Measurements from ENCODE around the gene EDC3.
"Not testable (repeated sequence)": the region's sequence is repeated elsewhere in the genome, so short reads cannot be mapped to it uniquely, and the experiment has no call there.

EDC3 gene

GRCh38 chr15:74695597-74696397, at the start of gene EDC3:
TSS of gene EDC3 (minus strand) at chr15:74696024. CDS start at chr15:74675124, 20,900 bp downstream.
- intact Hi-C loops (cut with DNase I; ENCODE audit: low total_unique reads), result no loop called here

GRCh38 chr15:74742422-74742821, 46.6 kb upstream of the EDC3 start:
- TF ChIP-seq CTCF (IDR thresholded peaks at IDR 0.05), result no peak
- no peak for DNase-seq
- intact Hi-C loops (cut with DNase I; ENCODE audit: low total_unique reads), result no loop called here
- Histone ChIP-seq H3K36me3 (no peaks in the 10 kb centered on the region), H3K4me1 (no peaks in the 10 kb centered on the region), H3K4me3 (no peak overlapping the region), H3K9me3 (peaks cover 0 to 10% (median 7%) of the 10 kb centered on the region in 3 donors), H3K27ac (no peak overlapping the region), H3K27me3 (peaks cover 0 to 24% of the 10 kb centered on the region in 2 donors)

More at GRCh38 chr15:74695597-74696397, at the start of gene EDC3:
- TF ChIP-seq CTCF (IDR thresholded peaks at IDR 0.05), result no peak
- Histone ChIP-seq H3K36me3 (no peaks in the 10 kb centered on the region), H3K9me3 (no peaks in the 10 kb centered on the region), H3K4me1 (peaks cover 0 to 32% (median 23%) of the 10 kb centered on the region in 4 donors), H3K27ac (peak within 1 kb of the TSS; percentile 85 to 89), H3K27me3 (no peaks in the 10 kb centered on the region), H3K4me3 (peak within 1 kb of the TSS; percentile 84 to 92)
- DNase-seq, result peak; percentile 87 to 90

- peaks cover 0 to 39% of the 10 kb centered on the region in 2 donors for H3K27me3 ChIP-seq
- DNase-seq; intact Hi-C loops (cut with DNase I; ENCODE audit: low total_unique reads); H3K27ac ChIP-seq; H3K9me3 ChIP-seq; H3K4me3 ChIP-seq; H3K36me3 ChIP-seq; H3K4me1 ChIP-seq: not testable (repeated sequence)
Measured at GRCh38 chr15:74738239-74738638, 42.4 kb upstream of the EDC3 start.

GRCh38 chr15:74735305-74735704, 39.5 kb upstream of the EDC3 start:
- no peak for DNase-seq
- Histone ChIP-seq H3K36me3 (no peaks in the 10 kb centered on the region), H3K9me3 (no peaks in the 10 kb centered on the region), H3K27me3 (peaks cover 0 to 59% of the 10 kb centered on the region in 2 donors), H3K27ac (no peak overlapping the region), H3K4me1 (no peaks in the 10 kb centered on the region), H3K4me3 (no peak overlapping the region)
- intact Hi-C loops (cut with DNase I; ENCODE audit: low total_unique reads), result no loop called here
- no peak for TF ChIP-seq CTCF (IDR thresholded peaks at IDR 0.05)

GRCh38 chr15:74733269-74733668, 37.4 kb upstream of the EDC3 start:
- no peak for TF ChIP-seq CTCF (IDR thresholded peaks at IDR 0.05)
- Histone ChIP-seq H3K9me3 (no peaks in the 10 kb centered on the region), H3K27ac (no peak overlapping the region), H3K36me3 (no peaks in the 10 kb centered on the region), H3K4me3 (no peak overlapping the region), H3K4me1 (no peaks in the 10 kb centered on the region), H3K27me3 (peaks cover 0 to 56% of the 10 kb centered on the region in 2 donors)
- intact Hi-C loops (cut with DNase I; ENCODE audit: low total_unique reads), result no loop called here
- no peak for DNase-seq

- H3K9me3 ChIP-seq, result no peaks in the 10 kb centered on the region
- no peak for TF ChIP-seq CTCF (IDR thresholded peaks at IDR 0.05)
- no peak for DNase-seq
- H3K4me1 ChIP-seq, result no peaks in the 10 kb centered on the region
- H3K27me3 ChIP-seq, result peaks cover 0 to 58% of the 10 kb centered on the region in 2 donors
- H3K27ac ChIP-seq, result no peak overlapping the region
- no peaks in the 10 kb centered on the region for H3K36me3 ChIP-seq
- intact Hi-C loops (cut with DNase I; ENCODE audit: low total_unique reads), result no loop called here
- no peak overlapping the region for H3K4me3 ChIP-seq
Measured at GRCh38 chr15:74732846-74733245, 37.0 kb upstream of the EDC3 start.
